Mucosa of rectum (tissue), 2 donors: ENCODE results near the gene ADARB2.

Experiments
- H3K27ac ChIP-seq, 2 donors: one replicate each; pipeline ENCODE4 v1.7.0; 2013; ENCODE audit warnings: inconsistent platforms in 2 of 2, low read depth in 2 of 2, low read length in 2 of 2
- H3K27me3 ChIP-seq, 2 donors: one replicate each; pipeline ENCODE4 v1.7.0; 2013; ENCODE audit warnings: low read length in 2 of 2; ENCODE audit not compliant: control insufficient read depth in 2 of 2, insufficient read depth in 2 of 2
- H3K36me3 ChIP-seq, 2 donors: one replicate each; pipeline ENCODE4 v1.7.0; 2013; ENCODE audit warnings: low read length in 2 of 2; ENCODE audit not compliant: control insufficient read depth in 2 of 2, insufficient read depth in 2 of 2
- H3K4me1 ChIP-seq, 2 donors: one replicate each; pipeline ENCODE4 v1.7.0; 2013; ENCODE audit warnings: low read length in 2 of 2, mild to moderate bottlenecking in 1 of 2; ENCODE audit not compliant: control insufficient read depth in 2 of 2, insufficient read depth in 2 of 2
- H3K4me3 ChIP-seq, 2 donors: one replicate each; pipeline ENCODE4 v1.7.0; 2013; ENCODE audit warnings: low read length in 2 of 2
- H3K9ac ChIP-seq, 2 donors: one replicate each; pipeline ENCODE4 v1.7.0; 2013; ENCODE audit warnings: low read length in 2 of 2, low read depth in 1 of 2, mild to moderate bottlenecking in 1 of 2
- H3K9me3 ChIP-seq, 2 donors: one replicate each; pipeline ENCODE4 v1.7.0; 2013; ENCODE audit warnings: low read length in 2 of 2; ENCODE audit not compliant: control insufficient read depth in 2 of 2
- donor health status: healthy.
- donor health status: Normal muscosa, but diverticular disease.

Gene ADARB2

DNA sequence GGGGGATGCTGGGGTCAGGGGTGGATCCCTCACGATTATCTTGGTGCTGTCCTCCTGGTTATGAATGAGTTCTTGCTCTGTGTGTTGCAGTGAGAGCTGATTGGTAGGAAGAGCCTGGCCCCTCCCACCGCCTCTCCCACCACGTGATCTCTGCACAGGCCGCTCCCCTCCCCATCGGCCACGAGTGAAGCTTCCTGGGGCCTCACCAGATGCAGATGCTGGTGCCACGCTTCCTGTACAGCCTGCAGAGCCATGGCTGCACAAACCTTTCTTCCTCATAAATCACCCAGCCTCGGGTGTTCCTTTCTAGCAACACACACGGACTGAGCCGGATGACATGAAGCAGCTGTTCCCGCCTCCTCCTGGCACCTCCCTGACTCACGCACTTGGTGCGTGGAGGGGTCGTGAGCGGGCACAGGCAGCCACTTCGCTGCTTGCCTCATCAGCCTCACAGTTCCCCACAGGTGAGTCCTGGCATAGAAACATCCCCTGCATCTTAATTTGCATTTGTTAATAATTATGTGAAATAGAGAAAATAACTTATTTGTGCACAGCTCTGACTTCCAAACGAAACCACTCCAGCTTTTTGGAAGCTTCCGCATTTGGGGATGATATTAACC, 210.8 kb downstream of the ADARB2 start:
- Histone ChIP-seq H3K9me3 (no peaks in the 10 kb centered on the region), H3K4me3 (peak overlapping the region in 1 of 2 donors; percentile 6), H3K27me3 (peaks cover 2 to 10% of the 10 kb centered on the region in 2 donors), H3K4me1 (no peaks in the 10 kb centered on the region), H3K36me3 (no peaks in the 10 kb centered on the region), H3K27ac (no peak overlapping the region), H3K9ac (no peak overlapping the region)

DNA sequence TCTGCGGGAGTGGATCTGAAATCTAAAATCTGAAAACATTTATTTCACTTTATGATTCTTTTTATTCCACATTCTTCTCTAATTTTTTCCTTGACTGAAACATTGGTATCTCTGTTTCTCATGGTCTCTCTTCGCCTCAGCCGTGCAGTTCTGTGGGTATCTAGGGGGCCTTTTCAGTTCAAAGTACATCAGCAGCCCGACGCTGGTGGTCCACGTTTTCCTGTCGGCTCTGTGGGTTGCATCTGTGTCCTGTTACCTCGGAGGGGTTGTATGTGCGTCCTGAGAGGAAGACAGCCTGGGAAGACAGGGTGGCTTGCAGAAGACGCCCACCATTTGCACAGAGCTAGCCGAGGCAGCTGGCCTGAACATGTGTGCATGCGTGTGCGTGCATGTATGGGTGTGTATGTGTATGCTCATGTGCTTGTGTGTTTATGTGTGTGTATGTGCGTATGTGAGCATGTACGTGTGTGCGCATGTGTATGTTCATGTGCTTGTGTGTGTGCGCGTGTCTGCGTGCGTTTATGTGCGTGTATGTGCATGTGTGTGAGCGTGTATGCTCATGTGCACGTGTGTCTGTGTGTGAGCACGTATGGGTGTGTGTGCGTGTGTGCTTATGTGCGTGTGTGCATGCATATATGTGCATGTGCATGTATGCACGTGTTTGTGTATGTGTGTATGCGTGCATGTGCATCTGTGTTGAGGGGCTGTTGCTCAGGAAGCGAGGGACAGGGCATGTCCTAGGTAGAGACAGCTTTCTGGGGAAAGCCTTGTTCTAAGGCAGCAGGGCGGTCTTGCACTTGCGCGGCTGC, 211.8 kb downstream of the ADARB2 start:
- Histone ChIP-seq H3K9ac (no peak overlapping the region), H3K27me3 (peaks cover 4 to 10% of the 10 kb centered on the region in 2 donors), H3K4me1 (no peaks in the 10 kb centered on the region), H3K4me3 (no peak overlapping the region), H3K27ac (no peak overlapping the region), H3K36me3 (no peaks in the 10 kb centered on the region), H3K9me3 (no peaks in the 10 kb centered on the region)

DNA sequence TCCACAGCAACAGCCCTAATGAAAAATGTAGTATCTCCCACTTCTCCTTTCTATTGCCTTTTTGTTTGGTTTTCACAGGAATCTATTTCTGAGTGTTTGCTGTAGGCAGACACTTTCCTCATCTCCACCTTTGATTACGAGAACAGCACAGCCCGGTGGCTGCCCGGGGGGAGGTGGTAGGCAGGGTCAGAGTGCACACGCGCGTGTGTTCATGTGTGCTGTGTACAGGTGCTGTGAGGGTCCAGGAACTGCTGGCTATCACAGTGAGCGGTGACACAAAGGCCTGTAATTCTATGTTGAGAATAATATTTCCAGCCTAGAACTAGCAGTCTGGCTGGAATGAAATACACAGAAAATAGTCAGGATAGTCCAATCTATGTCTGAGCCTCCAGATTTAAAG, 212.8 kb downstream of the ADARB2 start:
- H3K9me3 ChIP-seq, result no peaks in the 10 kb centered on the region
- H3K27ac ChIP-seq, result no peak overlapping the region
- H3K36me3 ChIP-seq, result no peaks in the 10 kb centered on the region
- no peak overlapping the region for H3K4me3 ChIP-seq
- no peak overlapping the region for H3K9ac ChIP-seq
- peaks cover 4 to 10% of the 10 kb centered on the region in 2 donors for H3K27me3 ChIP-seq
- no peaks in the 10 kb centered on the region for H3K4me1 ChIP-seq

DNA sequence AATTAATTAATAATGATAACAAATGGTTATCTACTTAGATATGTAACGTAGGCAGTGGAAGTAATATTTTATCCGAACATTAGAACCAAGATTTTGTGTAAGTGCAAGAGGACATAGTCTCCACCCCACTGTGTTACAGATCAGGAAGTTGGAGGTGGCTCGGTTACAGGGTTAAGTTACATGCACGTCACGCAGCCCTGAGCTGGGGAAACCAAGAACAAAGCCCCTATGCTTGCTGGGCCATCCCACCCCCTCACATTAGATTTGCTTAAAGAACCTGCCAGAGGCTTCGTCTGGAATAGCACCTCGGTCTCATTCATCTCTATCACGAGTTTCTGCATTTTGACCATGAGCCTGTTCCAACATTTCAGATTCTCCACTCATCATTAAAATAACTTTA, 214.1 kb downstream of the ADARB2 start:
- peaks cover 6 to 10% of the 10 kb centered on the region in 2 donors for H3K27me3 ChIP-seq
- H3K36me3 ChIP-seq, result no peaks in the 10 kb centered on the region
- no peak overlapping the region for H3K4me3 ChIP-seq
- no peak overlapping the region for H3K9ac ChIP-seq
- no peaks in the 10 kb centered on the region for H3K4me1 ChIP-seq
- no peaks in the 10 kb centered on the region for H3K9me3 ChIP-seq
- H3K27ac ChIP-seq, result no peak overlapping the region

DNA sequence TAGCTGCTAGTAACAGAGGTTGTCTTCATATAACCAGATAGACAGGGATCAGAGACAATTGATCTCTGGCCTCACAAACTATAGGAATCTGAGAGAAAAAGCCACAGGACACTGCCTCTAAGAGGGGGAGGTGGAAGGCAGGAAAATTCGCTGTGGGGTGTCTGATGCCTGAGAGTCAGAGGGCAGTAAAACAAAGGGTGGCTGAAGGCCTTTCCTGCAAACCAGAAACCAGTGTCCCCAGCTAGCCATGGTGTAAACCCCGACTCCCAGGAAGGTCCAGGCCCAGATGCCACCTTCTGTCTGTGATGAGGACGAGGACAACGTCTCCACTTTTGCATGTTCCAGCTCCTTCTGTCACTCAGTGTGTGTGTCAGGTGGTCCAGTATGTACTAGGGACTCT, 215.1 kb downstream of the ADARB2 start:
- H3K27me3 ChIP-seq, result peaks cover 6 to 10% of the 10 kb centered on the region in 2 donors
- H3K4me3 ChIP-seq, result no peak overlapping the region
- H3K9ac ChIP-seq, result no peak overlapping the region

DNA sequence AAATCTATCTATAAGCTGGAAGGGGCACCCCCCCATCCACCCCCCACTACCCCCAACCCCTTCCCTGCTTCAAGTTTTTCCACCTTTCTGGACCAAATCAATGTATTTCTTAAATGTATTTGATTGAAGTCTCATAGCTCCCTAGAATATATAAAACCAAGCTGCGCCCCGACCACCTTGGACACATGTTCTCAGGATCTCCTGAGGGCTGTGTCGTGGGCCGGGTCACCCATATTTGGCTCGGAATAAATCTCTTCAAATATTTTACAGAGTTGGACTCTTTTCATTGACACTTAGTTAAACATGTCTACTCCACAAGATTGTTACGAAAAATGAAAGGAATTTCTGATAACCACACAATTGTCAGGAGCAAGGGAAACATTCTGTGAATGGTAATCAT, 215.6 kb downstream of the ADARB2 start:
- Histone ChIP-seq H3K4me1 (no peaks in the 10 kb centered on the region), H3K27me3 (peaks cover 6 to 10% of the 10 kb centered on the region in 2 donors), H3K36me3 (no peaks in the 10 kb centered on the region), H3K9me3 (no peaks in the 10 kb centered on the region), H3K4me3 (no peak overlapping the region), H3K9ac (no peak overlapping the region), H3K27ac (no peak overlapping the region)

More for the DNA sequence above, 215.1 kb downstream of the ADARB2 start:
- Histone ChIP-seq H3K36me3 (no peaks in the 10 kb centered on the region), H3K27ac (no peak overlapping the region), H3K9me3 (no peaks in the 10 kb centered on the region), H3K4me1 (no peaks in the 10 kb centered on the region)

DNA sequence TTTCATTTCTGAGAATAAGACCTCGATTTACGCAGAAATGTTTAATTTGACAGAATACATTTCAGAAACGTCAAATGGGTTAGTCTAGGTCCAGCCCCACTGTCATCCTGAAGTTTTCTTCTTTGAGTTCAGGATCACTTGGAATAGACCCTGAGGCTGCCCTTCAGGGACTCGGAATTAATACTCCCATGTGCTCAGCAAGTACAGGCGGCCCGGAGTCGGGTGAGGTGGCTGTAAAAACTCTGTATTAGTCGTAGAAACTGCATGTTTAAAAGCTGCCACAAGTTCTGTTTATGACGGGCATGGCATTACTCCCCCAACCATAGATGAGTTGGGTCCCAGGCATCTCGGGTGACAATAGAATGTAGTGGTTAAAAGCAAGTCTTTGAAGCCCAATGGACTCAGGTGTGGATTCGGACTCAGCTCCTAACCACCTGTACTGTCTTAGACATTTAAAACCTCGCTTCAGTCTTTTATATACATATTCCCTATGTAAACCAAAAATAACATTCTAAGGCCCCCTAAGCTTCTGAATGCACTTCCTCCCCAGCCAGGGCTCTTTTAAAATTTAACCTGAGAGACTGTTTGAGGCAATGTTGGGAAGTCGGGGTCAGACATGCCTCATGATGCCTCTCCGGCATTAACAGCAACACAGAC, 216.3 kb downstream of the ADARB2 start:
- Histone ChIP-seq H3K4me1 (no peaks in the 10 kb centered on the region), H3K27me3 (peaks cover 6 to 10% of the 10 kb centered on the region in 2 donors), H3K4me3 (no peak overlapping the region), H3K27ac (no peak overlapping the region), H3K36me3 (no peaks in the 10 kb centered on the region), H3K9me3 (no peaks in the 10 kb centered on the region), H3K9ac (no peak overlapping the region)

DNA sequence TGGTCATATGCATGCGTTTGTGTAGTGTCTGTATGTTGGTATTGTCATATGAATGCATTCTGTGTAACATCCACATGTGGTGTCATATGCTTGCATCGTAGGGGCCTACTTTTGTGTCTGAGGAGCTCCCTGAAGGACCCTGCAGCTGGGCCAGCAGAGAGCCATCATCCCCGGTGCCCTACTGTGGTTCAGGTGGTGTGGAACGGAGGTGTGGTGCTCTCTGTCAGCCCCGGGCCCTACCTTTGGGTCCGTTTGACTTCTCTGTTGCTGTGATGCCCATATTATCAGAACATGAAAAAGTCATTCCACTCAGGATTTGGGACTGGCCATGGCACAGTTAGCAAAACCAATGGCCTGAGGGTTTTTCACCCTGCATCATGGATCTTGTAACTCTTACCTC, 217.9 kb downstream of the ADARB2 start:
- Histone ChIP-seq H3K27me3 (peaks cover 6 to 10% of the 10 kb centered on the region in 2 donors), H3K36me3 (no peaks in the 10 kb centered on the region)

DNA sequence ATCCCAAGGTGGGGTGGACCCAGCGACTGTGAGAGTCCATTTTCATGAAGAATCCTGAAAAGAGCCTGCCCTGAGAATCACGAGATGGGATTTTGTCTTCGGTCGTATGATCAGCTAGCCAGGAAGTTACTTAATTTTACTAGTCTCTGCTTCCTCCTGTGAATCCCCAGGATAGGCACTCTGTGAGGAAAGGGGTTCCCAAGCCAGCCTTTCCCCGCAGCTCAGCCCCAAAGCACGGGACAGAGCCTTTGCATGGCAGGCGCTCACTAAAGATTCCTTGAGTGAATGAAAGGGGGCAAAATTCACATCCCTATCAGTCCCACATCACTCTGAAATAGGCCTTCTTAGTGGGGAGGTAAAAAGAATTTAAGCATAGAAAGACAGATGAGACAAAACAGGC, 219.6 kb downstream of the ADARB2 start:
- Histone ChIP-seq H3K9me3 (no peaks in the 10 kb centered on the region), H3K36me3 (no peaks in the 10 kb centered on the region), H3K4me1 (no peaks in the 10 kb centered on the region), H3K27ac (no peak overlapping the region), H3K9ac (no peak overlapping the region), H3K27me3 (peaks cover 3 to 8% of the 10 kb centered on the region in 2 donors), H3K4me3 (no peak overlapping the region)

More for the DNA sequence above, 217.9 kb downstream of the ADARB2 start:
- no peak overlapping the region for H3K4me3 ChIP-seq
- H3K4me1 ChIP-seq, result no peaks in the 10 kb centered on the region
- H3K27ac ChIP-seq, result no peak overlapping the region
- no peaks in the 10 kb centered on the region for H3K9me3 ChIP-seq
- H3K9ac ChIP-seq, result no peak overlapping the region

DNA sequence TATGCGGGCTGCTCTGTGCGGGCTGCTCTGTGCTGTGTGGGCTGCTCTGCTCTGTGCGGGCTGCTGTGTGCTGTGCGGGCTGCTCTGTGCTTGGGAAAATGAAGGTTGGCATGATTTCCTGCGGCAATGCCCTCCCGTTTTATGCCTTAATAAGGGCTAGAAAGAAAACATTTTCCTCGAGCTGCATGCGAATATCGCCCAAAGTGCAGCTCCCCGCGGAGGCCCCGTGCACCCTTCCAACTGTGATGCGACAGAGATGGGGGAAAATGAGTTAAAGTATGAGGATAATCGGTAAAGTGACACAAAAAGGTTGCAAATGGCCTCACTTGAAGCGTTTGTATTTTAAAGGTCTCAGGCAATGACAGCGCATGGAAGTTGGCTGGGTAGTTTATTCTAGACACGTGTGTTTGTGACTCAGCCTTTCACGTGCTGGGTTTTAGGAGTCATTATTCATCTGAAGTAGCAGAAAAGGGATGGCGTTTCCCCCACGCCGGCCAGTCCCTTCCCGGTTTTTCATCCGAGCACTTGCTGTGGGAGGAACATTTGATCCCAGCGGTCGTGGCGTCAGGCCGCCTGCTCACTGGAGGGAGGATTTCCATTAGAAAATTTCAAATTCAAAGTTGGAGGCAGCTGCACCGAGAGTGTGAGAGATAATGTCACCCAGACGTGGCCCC, 220.7 kb downstream of the ADARB2 start:
- H3K36me3 ChIP-seq, result no peaks in the 10 kb centered on the region
- no peaks in the 10 kb centered on the region for H3K4me1 ChIP-seq
- H3K4me3 ChIP-seq, result no peak overlapping the region
- no peak overlapping the region for H3K27ac ChIP-seq
- no peak overlapping the region for H3K9ac ChIP-seq
- H3K9me3 ChIP-seq, result no peaks in the 10 kb centered on the region
- peaks cover 0 to 3% of the 10 kb centered on the region in 2 donors for H3K27me3 ChIP-seq
